Activated CD8-positive, alpha-beta memory T cell treated with anti-CD3 and anti-CD28 coated beads, Interleukin-2, amount 50 U/mL, for 24 hours (primary cell): ENCODE measurements around the gene SAMHD1.
"Not testable (repeated sequence)": the region's sequence is repeated elsewhere in the genome, so short reads cannot be mapped to it uniquely, and the experiment has no call there.

Experiments
- DNase-seq: peaks from one replicate; pipeline ENCODE4 v3.0.0-alpha.2; 2020; ENCODE audit errors: extremely low read depth

The SAMHD1 gene

GRCh38 chr20:36854348-36855240, 96.9 kb downstream of the SAMHD1 start:
- no peak for DNase-seq

DNA sequence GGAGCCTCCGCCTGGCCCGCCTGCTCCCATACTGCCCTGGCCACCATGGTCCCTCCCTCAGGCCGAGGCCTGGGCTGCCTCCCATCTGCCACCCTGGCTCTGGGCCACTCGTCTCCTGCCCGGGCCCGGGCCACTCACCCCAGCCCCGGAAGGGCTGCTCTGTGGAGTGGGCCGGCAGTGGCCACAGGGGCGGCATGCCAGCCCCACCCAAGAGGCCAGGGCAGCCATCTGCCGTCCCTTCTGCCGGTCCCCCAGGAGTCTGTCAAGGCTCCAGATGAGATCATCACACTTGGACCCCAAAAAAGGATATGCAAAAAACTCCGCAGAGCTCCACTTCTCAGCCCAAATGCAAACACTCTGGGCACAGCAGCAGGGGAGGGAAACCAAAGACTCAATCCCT, 99.3 kb downstream of the SAMHD1 start:
- DNase-seq = no peak

GRCh38 chr20:36851490-36851889, 100.0 kb downstream of the SAMHD1 start:
- DNase-seq = no peak

DNA sequence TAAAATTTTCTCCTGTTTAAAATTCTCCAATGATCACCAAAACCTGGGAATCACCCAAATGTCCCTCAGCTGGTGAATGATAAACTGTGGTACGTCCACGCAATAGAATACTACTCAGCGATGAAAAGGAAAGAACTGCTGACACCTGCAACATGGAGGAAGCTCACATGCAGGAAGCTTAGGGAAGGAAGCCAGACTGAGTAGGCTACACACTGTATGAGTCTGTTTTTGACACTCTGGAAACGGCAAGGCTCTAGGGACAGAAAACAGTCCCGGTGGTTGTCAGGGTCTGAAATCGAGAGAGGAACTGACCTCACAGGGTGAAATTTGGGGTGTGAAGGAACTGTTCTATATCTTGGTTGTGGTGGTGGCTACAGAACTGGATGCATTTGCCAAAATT, 100.7 kb downstream of the SAMHD1 start:
- no peak for DNase-seq

DNA sequence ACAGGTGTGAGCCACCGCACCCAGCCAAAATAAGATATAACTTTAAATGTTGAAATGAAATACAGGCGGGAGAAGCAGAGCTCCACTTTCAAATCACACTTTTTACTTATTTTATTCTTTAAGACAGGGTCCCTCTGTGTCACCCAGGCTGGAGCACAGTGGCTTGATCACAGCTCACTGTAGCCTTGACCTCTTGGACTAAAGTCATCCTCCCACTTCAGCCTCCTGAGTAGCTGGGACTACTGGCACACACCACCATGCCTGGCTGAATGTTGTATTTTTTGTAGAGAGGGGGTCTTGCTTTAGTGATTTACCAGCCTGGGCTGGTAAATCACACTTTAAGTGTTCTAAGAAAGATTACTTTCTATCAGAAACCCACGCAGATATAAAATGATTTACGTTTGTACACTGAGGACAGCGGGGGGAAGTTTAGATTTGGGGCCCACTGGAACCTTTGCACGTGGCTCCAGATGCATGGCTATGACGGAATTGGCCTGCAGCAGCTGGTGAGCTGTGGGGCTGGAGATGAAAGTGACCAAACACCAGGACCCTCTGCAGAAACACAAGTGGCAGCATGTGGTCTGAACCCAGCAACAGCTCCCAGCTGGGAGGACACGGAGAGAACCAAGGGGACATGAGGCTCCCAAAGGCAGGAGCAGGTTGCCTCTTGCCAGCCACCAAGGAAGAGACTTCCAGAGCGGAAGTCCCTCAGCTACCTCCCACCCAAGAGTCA, 102.0 kb downstream of the SAMHD1 start:
- no peak for DNase-seq

DNA sequence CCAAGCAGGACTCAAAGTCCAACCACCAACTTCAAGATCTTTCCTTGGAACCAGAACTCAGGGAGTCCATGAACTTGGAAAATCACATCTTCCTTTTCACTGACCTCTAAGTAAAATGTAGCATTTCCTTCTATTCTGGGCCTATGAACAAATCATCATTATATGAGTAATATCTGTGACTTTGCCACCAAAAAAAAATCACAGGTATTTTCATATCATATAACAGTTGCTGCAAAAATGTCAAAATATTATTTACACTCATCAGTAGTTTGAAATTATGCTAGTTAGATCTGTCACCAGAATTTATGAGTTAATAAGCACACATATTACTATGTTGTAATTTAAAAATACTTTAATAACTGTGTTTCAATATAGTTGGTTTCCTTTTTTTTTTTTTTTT, 102.8 kb downstream of the SAMHD1 start:
- no peak for DNase-seq

- DNase-seq = no peak
Measured at GRCh38 chr20:36848078-36848660, 103.3 kb downstream of the SAMHD1 start.

DNA sequence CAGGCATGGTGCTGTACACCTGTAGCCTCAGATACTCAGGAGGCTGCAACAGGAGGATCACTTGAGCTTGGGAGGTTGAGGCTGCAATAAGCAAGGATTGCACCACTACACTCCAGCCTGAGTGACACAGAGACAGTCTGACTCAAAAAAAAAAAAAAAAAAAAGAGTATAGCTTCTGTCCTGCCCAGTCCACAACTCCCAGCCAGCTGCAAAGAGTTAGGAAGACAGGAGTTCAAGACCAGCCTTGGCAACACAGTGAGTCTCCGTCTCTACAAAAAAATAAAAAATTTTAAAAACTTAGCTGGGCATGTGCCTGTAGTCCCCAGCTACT, 103.8 kb downstream of the SAMHD1 start:
- DNase-seq = no peak

DNA sequence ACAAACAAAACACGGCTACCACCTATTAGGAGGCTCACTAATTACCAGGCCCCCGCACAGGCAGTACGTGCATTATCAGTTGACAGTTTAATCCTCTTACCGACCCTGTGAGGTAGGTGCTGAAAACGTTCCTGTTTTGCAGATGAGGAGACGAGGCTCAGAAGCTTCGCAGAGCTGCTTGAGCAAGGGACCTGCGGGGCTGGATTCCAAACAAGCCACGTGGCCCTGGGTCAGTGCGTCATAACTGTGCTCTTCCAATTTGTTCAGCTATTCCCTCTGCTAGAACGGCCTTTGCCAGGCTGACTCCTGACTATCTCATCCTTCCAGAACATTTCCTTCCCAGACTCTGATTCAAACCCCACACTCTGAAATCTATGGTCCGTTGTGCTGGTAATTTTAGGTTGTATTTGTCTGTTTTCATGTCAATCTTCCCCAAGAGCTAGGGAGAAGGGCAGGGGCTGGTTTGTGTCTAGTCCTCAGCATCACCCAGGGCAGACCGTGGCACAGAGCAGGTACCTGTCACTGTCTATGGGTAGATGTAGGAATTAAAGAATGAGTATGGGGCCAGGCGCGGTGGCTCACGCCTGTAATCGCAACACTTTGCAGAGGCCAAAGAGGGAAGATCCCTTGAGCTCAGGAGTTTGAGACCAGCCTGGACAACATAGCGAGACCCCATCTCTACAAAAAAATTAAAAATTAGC, 104.3 kb downstream of the SAMHD1 start:
- DNase-seq = no peak

GRCh38 chr20:36845288-36845971, 106.1 kb downstream of the SAMHD1 start:
- DNase-seq = no peak

DNA sequence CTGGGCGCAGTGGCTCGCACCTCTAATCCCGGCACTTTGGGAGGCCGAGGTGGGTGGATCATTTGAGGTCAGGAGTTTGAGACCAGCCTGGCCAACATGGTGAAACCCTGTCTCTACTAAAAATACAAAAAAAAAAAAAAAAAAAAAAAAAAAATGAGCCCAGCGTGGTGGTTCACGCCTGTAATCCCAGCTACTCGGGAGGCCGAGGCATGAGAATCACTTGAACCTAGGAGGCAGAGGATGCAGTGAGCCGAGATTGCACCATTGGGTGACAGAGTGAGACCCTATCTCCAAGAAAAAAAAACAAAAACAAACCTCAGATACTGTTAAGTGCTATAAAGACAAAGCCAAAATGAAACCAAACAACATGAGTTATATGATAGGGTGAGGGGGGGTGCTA, 110.5 kb downstream of the SAMHD1 start:
- not testable (repeated sequence) for DNase-seq
